HepG2 (cell line): ENCODE measurements around the gene CNGA3. TPM values are rescaled to one million over a fixed set of nuclear protein-coding genes. Genes with fewer than 3 reads are reported as not detected.
A peak's percentile ranks its signal among the peaks of the same experiment; 100 is the strongest.

Source experiments
- ARNT2 ChIP-seq: sonication (generic); formaldehyde crosslinking; IDR thresholded peaks from 2 replicates; pipeline ENCODE4 v1.8.0; 2022; ENCODE audit warnings: mild to moderate bottlenecking, low read depth, missing genetic modification reagents, moderate library complexity
- GATAD1 ChIP-seq: IDR thresholded peaks from 2 replicates; pipeline ENCODE4 v1.6.1; 2016; ENCODE audit warnings: missing genetic modification reagents, missing compliant biosample characterization
- KLF6 ChIP-seq: IDR thresholded peaks from 2 replicates; pipeline ENCODE4 v1.8.0; 2016; ENCODE audit warnings: missing biosample characterization, missing genetic modification reagents
- MYNN ChIP-seq: sonication (generic); formaldehyde crosslinking; IDR thresholded peaks from 2 replicates; pipeline ENCODE4 v1.4.0; 2020; ENCODE audit warnings: mild to moderate bottlenecking, low read depth, missing genetic modification reagents
- RBFOX2 ChIP-seq: fragments of 200-400 bp; formaldehyde crosslinking; IDR thresholded peaks from 2 replicates; pipeline ENCODE4 v1.6.1; 2017; ENCODE audit warnings: low read depth, mild to moderate bottlenecking, low read length
- RXRA ChIP-seq: sonication (generic); formaldehyde crosslinking; IDR thresholded peaks from 2 replicates; pipeline ENCODE4 v1.5.1; 2020; ENCODE audit warnings: missing genetic modification reagents
- SAP130 ChIP-seq: IDR thresholded peaks from 2 replicates; pipeline ENCODE4 v1.6.1; 2016; ENCODE audit warnings: low read depth
- SCMH1 ChIP-seq: sonication (generic); formaldehyde crosslinking; IDR thresholded peaks from 2 replicates; pipeline ENCODE4 v1.9.0; 2021; ENCODE audit warnings: missing genetic modification reagents, mild to moderate bottlenecking, borderline replicate concordance
- SPEN ChIP-seq: sonication (generic); formaldehyde crosslinking; IDR thresholded peaks from 2 replicates; pipeline ENCODE4 v1.5.1; 2020; ENCODE audit warnings: low read depth, mild to moderate bottlenecking, missing genetic modification reagents
- TEF ChIP-seq: sonication (generic); formaldehyde crosslinking; IDR thresholded peaks from 2 replicates; pipeline ENCODE4 v1.5.0; 2020; ENCODE audit warnings: missing genetic modification reagents
- UBTF ChIP-seq: sonication (generic); formaldehyde crosslinking; IDR thresholded peaks from 2 replicates; pipeline ENCODE4 v1.4.0; 2020; ENCODE audit warnings: mild to moderate bottlenecking, missing genetic modification reagents
- ZBTB20 ChIP-seq: sonication (generic); formaldehyde crosslinking; IDR thresholded peaks from 2 replicates; pipeline ENCODE4 v1.8.1; 2023; ENCODE audit warnings: missing genetic modification reagents, low read depth, mild to moderate bottlenecking, borderline replicate concordance
- ZFP41 ChIP-seq: sonication (generic); formaldehyde crosslinking; IDR thresholded peaks from 2 replicates; pipeline ENCODE4 v1.4.0; 2020; ENCODE audit warnings: mild to moderate bottlenecking, missing genetic modification reagents, borderline replicate concordance
- ZFP82 ChIP-seq: sonication (generic); formaldehyde crosslinking; IDR thresholded peaks from 2 replicates; pipeline ENCODE4 v1.5.1; 2020; ENCODE audit warnings: mild to moderate bottlenecking, missing genetic modification reagents, borderline replicate concordance
- ZNF224 ChIP-seq: sonication (generic); formaldehyde crosslinking; IDR thresholded peaks from 2 replicates; pipeline ENCODE4 v1.5.0; 2020; ENCODE audit warnings: mild to moderate bottlenecking, missing genetic modification reagents
- ZNF275 ChIP-seq: sonication (generic); formaldehyde crosslinking; IDR thresholded peaks from 2 replicates; pipeline ENCODE4 v1.8.0; 2022; ENCODE audit warnings: missing genetic modification reagents, mild to moderate bottlenecking, inconsistent platforms, borderline replicate concordance
- ZNF629 ChIP-seq: sonication (generic); formaldehyde crosslinking; conservative IDR thresholded peaks from 2 replicates; pipeline ENCODE4 v1.5.0; 2020; ENCODE audit warnings: missing genetic modification reagents
- ZNF790 ChIP-seq: sonication (generic); formaldehyde crosslinking; IDR thresholded peaks from 2 replicates; pipeline ENCODE4 v1.8.0; 2022; ENCODE audit warnings: missing genetic modification reagents, mild to moderate bottlenecking, borderline replicate concordance
- ZNF891 ChIP-seq: sonication (generic); formaldehyde crosslinking; IDR thresholded peaks from 2 replicates; pipeline ENCODE4 v1.5.0; 2020; ENCODE audit warnings: mild to moderate bottlenecking, missing genetic modification reagents
- polyA plus RNA-seq, 8 experiments: library from polyadenylated mRNA; depleted of rRNA in 3 of 8; stranded (reverse) in 7 of 8; unstranded in 1 of 8; fragments of >200 nt; fragmentation: Illumina TruSeq in 4 of 8; extraction: Trizol in 4 of 8; gene quantifications; 2 replicates each; pipeline versions ENCODE4 v1.2.1 to v1.2.3, GENCODE V29; 2011 to 2016; ENCODE audit warnings: low read depth in 4 of 8, missing spikeins in 1 of 8, mixed read lengths in 1 of 8; ENCODE audit not compliant: insufficient read depth in 1 of 8
- total RNA-seq, 5 experiments: library from RNA; depleted of rRNA; stranded (reverse); fragments of >200 nt; fragmentation: Illumina TruSeq; extraction: Trizol; gene quantifications; 2 replicates each; pipeline ENCODE4 v1.2.3, GENCODE V29; 2016; ENCODE audit warnings: low read depth in 1 of 5
- TF ChIP-seq, protein P1 (sequence below): sonication (generic); formaldehyde crosslinking; conservative IDR thresholded peaks from 2 replicates; pipeline ENCODE4 v1.4.0; 2020; ENCODE audit warnings: missing genetic modification reagents
- TF ChIP-seq, protein P2 (sequence below): sonication (generic); formaldehyde crosslinking; IDR thresholded peaks from 2 replicates; pipeline ENCODE4 v1.4.0; 2020; ENCODE audit warnings: missing genetic modification reagents, mild to moderate bottlenecking, borderline replicate concordance

Gene CNGA3
- total and polyA plus RNA-seq, 2 of the 13 experiments (the other 11 are each of a cell fraction or from before 2014, with no cell fraction given) = not detected

DNA sequence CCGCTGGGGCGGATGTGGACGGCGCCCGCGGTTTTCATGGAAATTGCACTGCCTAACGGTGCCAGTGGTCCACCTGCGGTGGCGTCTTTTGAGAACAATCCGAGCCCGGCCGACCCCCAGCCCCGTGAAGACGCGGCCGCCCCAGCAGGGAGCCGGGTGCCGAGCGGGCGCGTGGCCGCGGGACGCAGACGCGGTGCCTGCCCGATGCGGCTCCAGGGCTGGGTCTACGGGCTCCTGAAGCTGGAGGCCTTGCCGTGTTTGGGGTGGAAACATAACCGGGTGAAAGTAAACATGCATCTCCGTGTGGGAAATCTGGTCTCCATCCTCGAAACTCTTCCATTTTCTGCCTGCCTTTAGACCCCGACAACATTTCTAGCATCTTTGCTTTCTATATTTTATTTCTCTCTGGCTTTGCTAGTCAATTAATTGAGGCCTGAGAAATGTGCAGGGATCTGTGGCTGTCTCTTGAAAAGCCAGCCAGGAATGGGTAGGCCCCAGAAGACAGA lies 99.0 kb downstream of the CNGA3 start (continued):
- 0 out of 2 replicates have a peak, but pooled peaks have one; percentile 17 for TF ChIP-seq ZNF275 (CRISPR knock-in tag)
- TF ChIP-seq SPEN (CRISPR knock-in tag) = peak; percentile 20; the same call in 1 of the 2 replicates
- TF ChIP-seq RBFOX2 = 0 out of 2 replicates have a peak, but pooled peaks have one; percentile 27
- TF ChIP-seq, protein P1, sequence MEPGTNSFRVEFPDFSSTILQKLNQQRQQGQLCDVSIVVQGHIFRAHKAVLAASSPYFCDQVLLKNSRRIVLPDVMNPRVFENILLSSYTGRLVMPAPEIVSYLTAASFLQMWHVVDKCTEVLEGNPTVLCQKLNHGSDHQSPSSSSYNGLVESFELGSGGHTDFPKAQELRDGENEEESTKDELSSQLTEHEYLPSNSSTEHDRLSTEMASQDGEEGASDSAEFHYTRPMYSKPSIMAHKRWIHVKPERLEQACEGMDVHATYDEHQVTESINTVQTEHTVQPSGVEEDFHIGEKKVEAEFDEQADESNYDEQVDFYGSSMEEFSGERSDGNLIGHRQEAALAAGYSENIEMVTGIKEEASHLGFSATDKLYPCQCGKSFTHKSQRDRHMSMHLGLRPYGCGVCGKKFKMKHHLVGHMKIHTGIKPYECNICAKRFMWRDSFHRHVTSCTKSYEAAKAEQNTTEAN (CRISPR knock-in tag) = 0 out of 2 replicates have a peak, but pooled peaks have one; percentile 15
- TF ChIP-seq KLF6 = 0 out of 2 replicates have a peak, but pooled peaks have one; percentile 37
- TF ChIP-seq ZNF891 (CRISPR knock-in tag) = no peak
- TF ChIP-seq ZBTB20 (CRISPR knock-in tag) = peak; percentile 19; the same call in 1 of the 2 replicates
- peak; percentile 18; the same call in 1 of the 2 replicates for TF ChIP-seq ZNF790 (CRISPR knock-in tag)
- 0 out of 2 replicates have a peak, but pooled peaks have one; percentile 3 for TF ChIP-seq ZNF629 (CRISPR knock-in tag)
- no peak for TF ChIP-seq ZNF224 (CRISPR knock-in tag)
- peak; percentile 5; the same call in 1 of the 2 replicates for TF ChIP-seq ZFP82
- TF ChIP-seq SAP130 = 0 out of 2 replicates have a peak, but pooled peaks have one; percentile 13
- TF ChIP-seq ARNT2 = peak; percentile 63; the same call in 1 of the 2 replicates
- TF ChIP-seq SCMH1 (CRISPR knock-in tag) = no peak
- TF ChIP-seq ZFP41 (CRISPR knock-in tag) = 0 out of 2 replicates have a peak, but pooled peaks have one; percentile 19
- TF ChIP-seq MYNN (CRISPR knock-in tag) = no peak
- TF ChIP-seq GATAD1 = no peak
- TF ChIP-seq, protein P2, sequence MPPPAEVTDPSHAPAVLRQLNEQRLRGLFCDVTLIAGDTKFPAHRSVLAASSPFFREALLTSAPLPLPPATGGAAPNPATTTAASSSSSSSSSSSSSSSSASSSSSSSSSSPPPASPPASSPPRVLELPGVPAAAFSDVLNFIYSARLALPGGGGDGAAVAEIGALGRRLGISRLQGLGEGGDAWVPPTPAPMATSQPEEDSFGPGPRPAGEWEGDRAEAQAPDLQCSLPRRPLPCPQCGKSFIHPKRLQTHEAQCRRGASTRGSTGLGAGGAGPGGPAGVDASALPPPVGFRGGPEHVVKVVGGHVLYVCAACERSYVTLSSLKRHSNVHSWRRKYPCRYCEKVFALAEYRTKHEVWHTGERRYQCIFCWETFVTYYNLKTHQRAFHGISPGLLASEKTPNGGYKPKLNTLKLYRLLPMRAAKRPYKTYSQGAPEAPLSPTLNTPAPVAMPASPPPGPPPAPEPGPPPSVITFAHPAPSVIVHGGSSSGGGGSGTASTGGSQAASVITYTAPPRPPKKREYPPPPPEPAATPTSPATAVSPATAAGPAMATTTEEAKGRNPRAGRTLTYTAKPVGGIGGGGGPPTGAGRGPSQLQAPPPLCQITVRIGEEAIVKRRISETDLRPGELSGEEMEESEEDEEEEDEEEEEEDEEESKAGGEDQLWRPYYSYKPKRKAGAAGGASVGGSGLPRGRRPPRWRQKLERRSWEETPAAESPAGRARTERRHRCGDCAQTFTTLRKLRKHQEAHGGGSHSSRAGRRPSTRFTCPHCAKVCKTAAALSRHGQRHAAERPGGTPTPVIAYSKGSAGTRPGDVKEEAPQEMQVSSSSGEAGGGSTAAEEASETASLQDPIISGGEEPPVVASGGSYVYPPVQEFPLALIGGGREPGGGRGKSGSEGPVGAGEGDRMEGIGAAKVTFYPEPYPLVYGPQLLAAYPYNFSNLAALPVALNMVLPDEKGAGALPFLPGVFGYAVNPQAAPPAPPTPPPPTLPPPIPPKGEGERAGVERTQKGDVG = no peak
- TF ChIP-seq UBTF (CRISPR knock-in tag) = peak; percentile 51; the same call in 1 of the 2 replicates
- no peak for TF ChIP-seq TEF
- no peak for TF ChIP-seq RXRA (CRISPR knock-in tag)
